22Rv1 (cell line): ENCODE measurements around the gene SCN4B.

ENCODE experiments used
- CTCF ChIP-seq: fragments of 450-650 bp; IDR thresholded peaks from 2 replicates; pipeline ENCODE4 v1.5.1; 2017; ENCODE audit warnings: mild to moderate bottlenecking
- ZFX ChIP-seq: fragments of 450-650 bp; IDR thresholded peaks from 2 replicates; pipeline ENCODE4 v1.6.1; 2017; ENCODE audit warnings: antibody characterized with exemption, borderline replicate concordance

GRCh38 chr11:118168751-118169150, 16.1 kb upstream of the SCN4B start:
- TF ChIP-seq CTCF (no peak), ZFX (no peak)
